AG09309 (cell line): Measurements from ENCODE around the gene SH3BP2.

Source experiments
- DNase-seq: peaks from one replicate; pipeline ENCODE4 v3.0.0-alpha.2; 2010; ENCODE audit warnings: low read depth
- H3K4me3 ChIP-seq: 2 replicates; pipeline ENCODE4 v1.5.1; 2011; ENCODE audit warnings: mild to moderate bottlenecking, low read depth, low read length, moderate library complexity; ENCODE audit not compliant: control insufficient read depth
- CTCF ChIP-seq: IDR thresholded peaks from 2 replicates; pipeline ENCODE4 v1.5.1; 2011; ENCODE audit warnings: mild to moderate bottlenecking, low read depth, low read length, inconsistent platforms; ENCODE audit not compliant: insufficient read depth, control insufficient read depth; ENCODE audit errors: missing control alignments

The SH3BP2 gene

DNA sequence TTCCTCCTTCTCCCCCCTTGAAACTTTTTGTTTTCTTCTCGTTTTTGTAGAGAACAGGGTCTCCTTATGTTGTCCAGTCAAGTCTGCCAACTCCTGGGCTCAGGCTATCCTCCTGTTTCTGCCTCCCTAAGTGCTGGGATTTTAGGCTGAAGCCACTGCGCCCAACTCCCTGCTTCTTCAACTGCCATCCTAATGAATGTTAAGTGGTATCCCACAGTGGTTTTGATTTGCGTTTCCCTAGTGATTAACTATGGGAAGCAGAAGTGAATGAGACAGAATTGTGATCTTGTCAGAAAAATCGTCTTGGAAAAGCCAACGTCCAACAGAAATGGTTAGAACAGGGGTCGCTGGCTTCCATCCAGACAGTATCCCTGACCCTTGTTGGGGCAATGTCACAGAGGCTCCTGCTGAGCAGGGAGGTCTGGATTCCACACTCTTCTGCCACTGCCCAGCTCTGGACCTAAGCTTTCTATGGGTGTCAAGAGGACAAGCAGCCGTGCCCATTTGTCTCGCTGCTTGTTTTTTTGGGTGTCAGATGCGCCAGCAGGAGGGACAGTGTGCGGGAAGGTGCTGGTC is 49.9 kb downstream of the SH3BP2 start:
- peak overlapping the region; percentile 80 for H3K4me3 ChIP-seq
- no peak for TF ChIP-seq CTCF
- no peak for DNase-seq

GRCh38 chr4:2843263-2843940 is 50.5 kb downstream of the SH3BP2 start, which contains the start of gene ADD1:
ADD1 (plus strand) TSS chr4:2843844; CDS start chr4:2875916, 32,072 bp downstream.
- H3K4me3 ChIP-seq = peak within 1 kb of the TSS; percentile 80
- no peak for TF ChIP-seq CTCF
- peak; percentile 73 for DNase-seq

DNA sequence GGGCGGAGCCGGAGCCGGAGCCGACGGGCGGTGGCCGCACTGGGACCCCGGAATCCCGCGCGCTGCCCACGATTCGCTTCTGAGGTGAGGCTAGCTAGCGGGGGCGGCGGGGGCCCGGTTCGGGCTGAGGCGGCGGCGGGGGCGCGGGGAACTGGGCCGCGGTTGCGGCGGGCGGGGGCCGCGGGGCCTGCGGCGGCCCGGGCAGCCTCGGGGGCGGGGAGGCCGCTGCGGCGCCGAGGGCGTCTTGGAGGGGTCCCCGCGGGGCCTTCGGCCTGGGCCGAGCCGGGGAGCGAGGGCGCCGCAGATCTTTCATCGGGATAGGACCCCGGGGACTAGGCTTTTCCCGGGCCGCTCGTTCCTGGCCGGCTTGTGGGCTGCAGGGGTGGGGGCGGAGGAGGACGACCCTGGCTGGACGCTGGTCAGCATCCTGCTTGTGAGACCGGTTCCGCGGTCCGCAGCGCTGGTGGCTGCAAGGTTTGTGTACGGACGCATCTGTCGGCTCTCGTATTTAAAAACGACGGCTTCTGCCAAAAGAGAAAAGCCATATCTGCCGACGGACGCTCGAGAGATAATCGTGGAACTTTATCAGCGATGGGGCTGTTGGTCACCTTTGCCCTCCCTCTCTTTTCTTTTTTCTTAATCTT is 51.2 kb downstream of the SH3BP2 start:
- no peak for DNase-seq
- H3K4me3 ChIP-seq = peak overlapping the region; percentile 80
- TF ChIP-seq CTCF = no peak

DNA sequence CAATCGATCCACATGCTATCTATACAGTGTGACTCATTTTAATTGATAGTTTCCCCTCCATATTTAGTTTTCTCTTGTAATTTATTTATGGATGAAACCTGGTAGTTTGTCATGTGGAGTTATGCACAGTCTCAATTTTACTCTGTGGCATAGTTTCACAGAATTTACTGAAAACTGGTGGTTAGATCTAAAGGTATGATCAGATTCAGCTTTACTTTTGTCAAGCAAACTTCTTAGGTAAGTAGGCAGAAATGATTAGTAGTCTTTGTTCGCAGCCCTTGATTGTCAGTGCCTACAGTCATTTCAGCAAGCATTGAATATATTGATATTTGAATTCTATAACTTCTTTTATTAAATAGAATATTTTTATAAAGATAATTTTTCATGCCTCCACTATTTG is 53.3 kb downstream of the SH3BP2 start:
- TF ChIP-seq CTCF = no peak
- no peak for DNase-seq
- no peak overlapping the region for H3K4me3 ChIP-seq

- H3K4me3 ChIP-seq = no peak overlapping the region
- TF ChIP-seq CTCF = no peak
- no peak for DNase-seq
These were observed 54.5 kb downstream of the SH3BP2 start for GRCh38 chr4:2847302-2847871.

- TF ChIP-seq CTCF = no peak
- DNase-seq = no peak
- no peak overlapping the region for H3K4me3 ChIP-seq
These were observed 55.6 kb downstream of the SH3BP2 start for GRCh38 chr4:2848449-2848848.
